Measurements from ENCODE around the gene KRT3.
"Not testable (repeated sequence)": the region's sequence is repeated elsewhere in the genome, so short reads cannot be mapped to it uniquely, and the experiment has no call there.

KRT3 gene

DNA sequence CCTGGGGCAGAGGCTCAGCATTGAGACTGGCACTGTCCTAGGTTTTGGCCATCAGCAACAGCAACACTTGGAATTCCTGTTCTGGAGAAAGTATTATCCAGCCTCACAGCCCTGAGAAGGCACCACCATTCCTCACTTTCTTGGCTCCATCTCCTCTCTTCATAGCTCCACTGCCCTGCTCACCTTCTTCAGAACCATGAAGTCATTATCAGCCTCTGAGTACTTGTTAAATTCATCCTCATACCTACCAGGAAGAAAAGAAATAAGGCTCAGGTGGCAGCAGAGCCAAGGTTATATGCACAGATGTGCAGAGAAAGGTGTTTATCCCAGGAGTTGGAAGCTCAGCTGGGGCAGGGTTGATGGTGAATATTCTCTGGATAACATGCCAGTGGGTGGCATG lies 44.1 kb downstream of the KRT3 start:
- DNase-seq (ENCODE audit: low read depth, low spot score), result no peak
- H3K4me3 ChIP-seq (ENCODE audit: low read length), result no peak overlapping the region

DNA sequence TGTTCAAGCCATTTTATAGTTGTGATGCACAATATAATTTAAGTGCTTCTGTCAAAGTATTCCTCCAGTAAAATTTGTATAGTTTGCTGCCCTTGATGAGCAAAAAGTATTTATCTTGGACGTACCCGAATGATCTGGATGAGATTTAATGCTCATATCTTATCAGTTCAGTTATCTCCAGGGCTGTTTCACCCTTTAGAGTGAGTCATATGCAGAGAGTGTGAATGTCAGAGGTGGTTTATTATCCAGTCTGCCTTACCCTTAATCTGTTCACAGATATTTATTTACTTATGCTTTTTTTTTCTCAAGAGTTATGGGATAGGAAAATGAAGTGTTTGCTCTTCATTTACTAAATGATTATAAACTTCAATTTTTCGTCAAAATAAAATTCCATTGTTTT lies 45.4 kb downstream of the KRT3 start:
- DNase-seq (ENCODE audit: low read depth, low spot score), result peak; percentile 9
- not testable (repeated sequence) for H3K4me3 ChIP-seq (ENCODE audit: low read length)

DNA sequence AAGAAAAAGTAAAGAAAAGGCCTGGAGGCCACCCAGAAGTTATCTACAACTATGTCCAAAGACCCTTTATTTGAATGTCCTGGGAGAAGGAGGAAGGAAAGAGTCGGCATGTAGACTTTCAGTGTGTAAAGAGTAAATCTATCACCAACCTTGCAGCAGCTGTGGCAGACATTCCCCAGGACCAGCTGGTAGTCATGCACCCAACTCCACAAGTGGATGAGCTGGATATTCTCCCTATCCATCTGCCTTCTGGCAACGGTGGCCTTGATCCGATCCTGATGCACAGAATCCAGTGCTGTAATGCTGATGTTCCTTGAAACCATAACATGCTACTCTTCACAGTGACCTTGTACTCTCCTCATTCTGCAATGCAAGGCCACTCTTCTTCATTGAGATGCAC lies 46.1 kb downstream of the KRT3 start:
- no peak overlapping the region for H3K4me3 ChIP-seq (ENCODE audit: low read length)
- DNase-seq (ENCODE audit: low read depth, low spot score), result no peak

DNA sequence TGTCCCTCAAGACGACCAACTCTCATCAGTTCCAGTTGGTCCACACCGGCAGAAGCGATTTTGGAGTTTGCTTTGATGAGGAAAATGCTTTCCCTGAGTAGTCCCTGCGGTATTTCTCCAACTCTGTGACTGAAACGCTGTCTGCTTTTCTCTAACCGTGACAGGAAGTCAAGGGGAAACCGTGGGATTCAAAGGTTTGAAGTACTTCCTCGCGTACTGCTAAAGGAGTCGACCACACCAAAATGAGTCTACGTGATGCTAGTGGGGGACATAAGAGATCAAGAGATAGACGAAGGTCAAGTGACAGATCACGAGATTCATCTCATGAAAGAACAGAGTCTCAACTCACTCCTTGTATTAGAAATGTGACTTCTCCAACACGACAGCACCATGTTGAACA lies 47.3 kb downstream of the KRT3 start:
- no peak overlapping the region for H3K4me3 ChIP-seq (ENCODE audit: low read length)
- peak; percentile 64 for DNase-seq (ENCODE audit: low read depth, low spot score)

DNA sequence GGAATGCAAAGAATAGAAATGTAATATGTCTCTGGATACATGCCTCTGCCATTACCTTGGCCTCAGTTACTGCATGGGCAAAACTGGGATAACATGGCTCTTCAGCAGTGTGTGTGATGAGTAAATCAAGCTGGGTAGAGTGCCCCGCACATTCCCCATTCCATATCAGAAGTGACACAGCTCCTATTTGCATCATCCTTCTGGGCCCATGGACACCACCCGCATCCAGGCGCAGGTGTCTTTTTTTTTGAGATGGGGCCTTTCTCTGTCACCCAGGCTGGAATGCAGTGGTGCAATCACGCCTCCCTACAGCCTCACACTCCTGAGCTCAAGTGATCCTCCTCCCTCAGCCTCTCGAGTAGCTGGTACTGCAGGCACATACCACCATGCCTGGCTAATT lies 50.4 kb downstream of the KRT3 start:
- H3K4me3 ChIP-seq (ENCODE audit: low read length), result no peak overlapping the region
- DNase-seq (ENCODE audit: low read depth, low spot score), result no peak

DNA sequence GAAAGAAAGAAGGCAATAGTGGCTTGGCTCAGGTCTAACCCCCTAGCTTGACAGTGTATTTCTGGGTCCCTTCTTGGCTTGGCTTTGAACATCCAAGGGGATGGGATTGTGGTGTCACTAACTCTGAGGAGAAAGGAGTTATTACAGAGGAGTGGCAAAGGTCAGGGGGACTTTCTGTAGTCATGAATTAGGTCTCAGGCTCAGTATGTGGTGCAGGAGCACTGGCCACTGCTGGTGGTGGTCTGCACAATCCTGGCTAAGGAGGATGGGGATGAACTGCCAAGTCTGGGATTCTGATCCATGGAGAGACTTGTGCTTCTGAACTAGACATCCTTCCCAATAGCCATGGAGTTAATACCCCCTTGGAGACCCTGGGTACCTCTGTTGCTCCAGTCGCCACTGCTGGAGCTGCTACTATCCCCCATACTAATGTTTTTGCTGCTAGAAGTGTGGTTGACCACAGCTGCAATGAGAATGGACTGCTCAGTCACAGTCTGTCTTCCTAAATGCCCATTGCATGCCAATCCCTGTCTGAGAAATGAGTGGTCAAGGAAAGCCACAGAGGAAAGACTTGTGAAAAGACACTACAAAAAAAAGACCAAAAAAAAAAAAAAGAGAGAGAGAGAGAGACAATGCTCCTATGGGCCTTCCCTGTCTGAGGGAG lies 51.3 kb downstream of the KRT3 start:
- H3K4me3 ChIP-seq (ENCODE audit: low read length), result no peak overlapping the region
- DNase-seq (ENCODE audit: low read depth, low spot score), result no peak

DNA sequence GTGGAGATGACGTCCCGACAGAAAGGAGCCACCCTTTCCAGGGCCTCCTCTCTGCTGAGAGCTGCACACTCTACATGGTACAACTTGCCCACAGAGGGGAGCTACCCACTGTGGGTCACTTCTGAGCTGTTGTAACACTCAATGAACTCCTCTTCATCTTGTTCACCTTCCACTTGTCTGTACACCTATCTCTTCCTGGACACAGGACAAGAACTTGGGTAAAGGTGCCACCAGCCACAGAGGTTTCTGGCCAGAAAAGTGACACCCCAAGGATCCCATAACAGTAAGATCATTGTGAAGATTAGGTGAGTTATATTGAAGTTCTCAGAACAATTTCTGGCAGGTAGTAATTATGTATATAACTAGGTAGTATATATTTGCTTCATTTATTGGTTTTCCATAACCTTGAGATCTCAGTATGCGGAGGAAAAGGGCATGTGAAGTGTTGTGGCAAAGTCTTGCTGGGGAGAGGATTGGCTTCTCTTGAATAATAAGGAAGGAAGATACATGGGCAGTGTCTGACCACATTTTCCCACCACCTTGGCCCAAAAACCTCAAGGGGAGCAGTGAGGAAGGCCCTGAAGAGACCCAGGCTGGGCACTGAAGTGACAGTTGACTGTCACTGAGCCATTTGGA lies 53.0 kb downstream of the KRT3 start:
- H3K4me3 ChIP-seq (ENCODE audit: low read length), result no peak overlapping the region
- no peak for DNase-seq (ENCODE audit: low read depth, low spot score)

DNA sequence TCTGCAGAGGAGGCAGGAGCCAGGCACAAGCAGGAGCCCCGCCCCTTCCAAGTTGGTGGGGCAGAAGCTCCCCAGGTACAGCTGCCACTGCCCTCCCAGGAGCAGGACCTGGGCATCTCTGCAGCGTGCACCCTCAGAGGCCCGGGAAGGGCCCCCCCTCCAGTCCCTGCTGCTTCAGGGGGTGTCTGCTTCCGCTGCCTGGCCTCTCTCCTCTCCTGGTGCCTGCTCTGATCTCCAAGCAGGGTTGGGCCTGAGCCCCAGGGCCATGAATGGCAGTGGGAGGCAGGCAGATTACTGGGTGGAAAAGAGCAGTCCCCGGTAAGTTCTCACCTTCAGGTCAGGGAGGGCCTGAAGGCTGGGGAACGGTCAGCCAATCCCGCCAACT lies 53.7 kb downstream of the KRT3 start:
- DNase-seq (ENCODE audit: low read depth, low spot score), result no peak
- H3K4me3 ChIP-seq (ENCODE audit: low read length), result no peak overlapping the region

DNA sequence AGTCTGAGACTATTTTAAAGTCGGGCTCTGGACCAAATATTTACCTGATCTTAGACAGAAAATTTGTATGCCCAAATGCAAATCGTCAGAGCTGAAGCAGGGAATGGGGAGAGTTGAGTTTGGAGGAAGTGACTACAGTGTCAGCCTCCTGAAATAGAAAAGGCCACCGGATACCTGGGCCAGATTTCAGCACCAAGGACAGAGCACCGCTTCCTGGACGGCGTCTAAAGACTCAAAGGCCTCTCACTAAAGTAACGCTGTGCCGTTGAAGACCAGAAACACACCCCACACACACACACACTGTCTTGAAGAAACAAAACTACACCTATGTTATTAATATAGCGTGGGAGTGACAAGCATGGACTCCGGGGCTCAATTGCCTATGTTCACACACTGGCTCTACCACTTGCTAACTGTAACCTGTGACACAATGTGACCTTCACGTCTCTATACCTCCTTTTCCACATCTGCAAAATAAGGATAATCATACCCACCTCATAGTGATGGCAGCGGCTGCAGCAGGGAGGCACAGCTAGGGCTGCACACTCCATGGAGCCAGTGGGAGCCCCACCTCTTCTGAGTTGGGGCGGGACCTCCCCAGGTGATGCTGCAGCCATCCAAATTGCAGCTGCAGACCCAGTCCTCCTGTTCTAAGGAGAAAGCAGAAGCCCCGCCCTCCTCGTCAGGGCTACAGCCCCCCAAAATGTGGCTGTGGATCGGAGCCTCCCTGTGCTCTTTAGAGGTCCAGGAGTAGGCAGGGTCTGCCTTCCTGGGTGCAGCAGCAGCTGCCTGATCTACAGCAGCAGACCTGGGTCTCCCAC lies 54.3 kb downstream of the KRT3 start:
- DNase-seq (ENCODE audit: low read depth, low spot score), result peak; percentile 77
- H3K4me3 ChIP-seq (ENCODE audit: low read length), result no peak overlapping the region

DNA sequence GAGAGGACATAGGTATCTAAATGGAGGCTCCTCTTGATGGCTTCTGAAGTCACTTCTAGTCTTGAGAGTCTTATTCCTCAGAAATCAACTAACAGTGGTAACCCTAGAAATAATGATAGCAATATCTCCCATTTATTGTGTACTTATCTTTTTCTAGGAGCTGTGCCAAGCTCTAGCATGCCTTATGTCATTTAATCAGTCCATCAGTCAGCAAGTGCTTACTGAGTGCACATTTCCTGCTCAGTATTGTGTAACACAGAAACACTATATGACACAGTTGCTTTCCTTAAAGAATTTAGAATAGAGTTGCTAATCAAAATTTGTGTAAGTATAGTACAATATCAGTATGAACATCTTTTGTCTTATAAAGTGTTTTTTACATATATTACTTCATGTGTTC lies 55.3 kb downstream of the KRT3 start:
- no peak overlapping the region for H3K4me3 ChIP-seq (ENCODE audit: low read length)
- no peak for DNase-seq (ENCODE audit: low read depth, low spot score)

DNA sequence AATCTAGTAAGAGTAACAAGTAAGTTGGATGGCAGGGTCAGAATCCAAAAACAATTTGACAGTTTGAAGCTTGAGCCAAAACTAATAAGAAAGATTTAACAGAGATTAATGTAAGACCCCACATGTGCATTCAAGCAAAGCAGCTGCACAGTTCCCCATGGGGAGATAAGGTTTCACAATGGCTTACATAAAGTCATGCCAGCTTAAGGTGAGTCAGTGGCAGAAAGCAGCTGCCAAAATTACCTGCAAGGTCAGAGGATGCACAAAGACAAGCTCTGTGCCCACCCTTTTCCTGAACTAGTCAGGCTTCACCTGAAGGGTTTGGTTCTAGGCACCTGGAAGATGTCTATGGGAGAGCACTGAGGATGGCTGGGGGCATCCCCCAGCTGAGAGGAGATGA lies 56.0 kb downstream of the KRT3 start:
- no peak for DNase-seq (ENCODE audit: low read depth, low spot score)
- no peak overlapping the region for H3K4me3 ChIP-seq (ENCODE audit: low read length)
